Upper lobe of left lung (tissue), 4 donors: Measurements from ENCODE around the gene TEAD2.

Source experiments
- EP300 ChIP-seq, 4 donors: sonication (generic); formaldehyde crosslinking; IDR thresholded peaks; one replicate each; pipeline ENCODE4 v1.5.1; 2017; ENCODE audit warnings: antibody characterized with exemption in 4 of 4, control low read depth in 2 of 4
- POLR2A ChIP-seq, 4 donors: fragments of 450-650 bp; IDR thresholded peaks; one replicate each; pipeline ENCODE4 v1.5.1; 2016 to 2017; ENCODE audit warnings: antibody characterized with exemption in 4 of 4, mild to moderate bottlenecking in 2 of 4
- POLR2AphosphoS5 ChIP-seq, 2 donors: sonication (generic); formaldehyde crosslinking; IDR thresholded peaks; one replicate each; pipeline ENCODE4 v1.5.1; 2017; ENCODE audit warnings: antibody characterized with exemption in 2 of 2
- TF ChIP-seq, protein P1 (sequence below), 6 experiments: fragments of 450-650 bp in 4 of 6; fragments of 200-600 bp in 2 of 6; sonication (generic) in 2 of 6; IDR thresholded peaks; one replicate each; pipeline ENCODE4 v1.5.1; 2016 to 2019; ENCODE audit warnings: antibody characterized with exemption in 6 of 6

DNA sequence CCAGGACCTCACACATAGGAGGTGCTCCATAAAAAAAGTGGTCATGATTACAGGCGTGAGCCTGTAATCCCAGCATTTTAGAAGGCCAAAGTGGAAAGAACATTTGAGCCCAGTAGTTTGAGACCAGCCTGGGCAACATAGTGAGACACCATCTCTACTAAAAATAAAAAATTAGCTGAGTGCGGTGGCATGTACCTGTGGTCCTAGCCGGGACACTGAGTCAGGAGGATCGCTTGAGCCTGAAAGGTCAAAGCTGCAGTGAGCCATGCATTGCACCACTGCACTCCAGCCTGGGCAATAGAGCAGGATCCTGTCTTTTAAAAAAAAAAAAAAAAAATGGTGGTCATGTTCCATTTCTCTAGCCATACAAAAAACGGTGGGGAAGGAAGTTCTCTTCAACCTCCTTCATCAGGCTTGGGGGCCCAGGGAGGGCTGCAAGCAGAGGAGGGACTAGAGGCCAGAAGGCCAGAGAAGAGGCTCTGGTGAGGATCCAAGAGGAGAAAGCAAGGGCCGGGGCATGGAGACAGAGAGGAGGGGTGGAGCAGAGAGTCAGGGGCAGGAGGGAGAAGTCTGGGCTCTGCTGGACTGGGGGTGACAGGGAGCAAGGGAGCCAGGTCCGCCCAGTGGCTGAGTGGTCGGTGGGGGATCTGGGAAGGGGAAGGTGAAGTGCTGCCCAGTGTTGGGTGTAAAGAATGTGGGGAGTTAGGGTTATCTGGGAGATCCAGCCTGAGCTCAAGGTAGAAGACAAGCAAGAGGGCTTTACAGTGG lies 34.7 kb upstream of the TEAD2 start:
- TF ChIP-seq, protein P1, sequence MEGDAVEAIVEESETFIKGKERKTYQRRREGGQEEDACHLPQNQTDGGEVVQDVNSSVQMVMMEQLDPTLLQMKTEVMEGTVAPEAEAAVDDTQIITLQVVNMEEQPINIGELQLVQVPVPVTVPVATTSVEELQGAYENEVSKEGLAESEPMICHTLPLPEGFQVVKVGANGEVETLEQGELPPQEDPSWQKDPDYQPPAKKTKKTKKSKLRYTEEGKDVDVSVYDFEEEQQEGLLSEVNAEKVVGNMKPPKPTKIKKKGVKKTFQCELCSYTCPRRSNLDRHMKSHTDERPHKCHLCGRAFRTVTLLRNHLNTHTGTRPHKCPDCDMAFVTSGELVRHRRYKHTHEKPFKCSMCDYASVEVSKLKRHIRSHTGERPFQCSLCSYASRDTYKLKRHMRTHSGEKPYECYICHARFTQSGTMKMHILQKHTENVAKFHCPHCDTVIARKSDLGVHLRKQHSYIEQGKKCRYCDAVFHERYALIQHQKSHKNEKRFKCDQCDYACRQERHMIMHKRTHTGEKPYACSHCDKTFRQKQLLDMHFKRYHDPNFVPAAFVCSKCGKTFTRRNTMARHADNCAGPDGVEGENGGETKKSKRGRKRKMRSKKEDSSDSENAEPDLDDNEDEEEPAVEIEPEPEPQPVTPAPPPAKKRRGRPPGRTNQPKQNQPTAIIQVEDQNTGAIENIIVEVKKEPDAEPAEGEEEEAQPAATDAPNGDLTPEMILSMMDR (IDR thresholded peaks at IDR 0.05), result no peak
- TF ChIP-seq EP300 (IDR thresholded peaks at IDR 0.05) (no peak), POLR2A (IDR thresholded peaks at IDR 0.05) (no peak), POLR2AphosphoS5 (IDR thresholded peaks at IDR 0.05) (no peak)
